Activated T-cell treated with anti-CD3 and anti-CD28 coated beads for 48 hours (primary cell): ENCODE measurements around the gene DNAJC12.
"Not testable (repeated sequence)": the region's sequence is repeated elsewhere in the genome, so short reads cannot be mapped to it uniquely, and the experiment has no call there.

Source experiments
- DNase-seq: peaks from one replicate; pipeline ENCODE4 v3.0.0-alpha.2; 2020; ENCODE audit warnings: low read depth

Gene DNAJC12

GRCh38 chr10:67790534-67791408 lies 47.2 kb downstream of the DNAJC12 start:
- DNase-seq = no peak

- DNase-seq = no peak
Observed at GRCh38 chr10:67789769-67790168, 48.2 kb downstream of the DNAJC12 start.

- DNase-seq = peak; percentile 73
Observed at GRCh38 chr10:67788028-67788886, 49.7 kb downstream of the DNAJC12 start.

- DNase-seq = no peak
Observed at GRCh38 chr10:67785098-67785497, 52.9 kb downstream of the DNAJC12 start.

GRCh38 chr10:67784474-67784873 lies 53.5 kb downstream of the DNAJC12 start:
- DNase-seq = no peak

GRCh38 chr10:67783606-67784294 lies 54.2 kb downstream of the DNAJC12 start:
- no peak for DNase-seq

- no peak for DNase-seq
Observed at GRCh38 chr10:67782530-67782929, 55.5 kb downstream of the DNAJC12 start.

- DNase-seq = no peak
Observed at GRCh38 chr10:67780759-67781538, 57.0 kb downstream of the DNAJC12 start.

GRCh38 chr10:67780204-67780621 lies 57.8 kb downstream of the DNAJC12 start:
- DNase-seq = not testable (repeated sequence)

GRCh38 chr10:67779465-67780203 lies 58.4 kb downstream of the DNAJC12 start:
- DNase-seq = peak; percentile 35

GRCh38 chr10:67776371-67776770 lies 61.6 kb downstream of the DNAJC12 start:
- DNase-seq = no peak

GRCh38 chr10:67775279-67775678 lies 62.7 kb downstream of the DNAJC12 start:
- DNase-seq = no peak

GRCh38 chr10:67772894-67773511 lies 65.0 kb downstream of the DNAJC12 start:
- DNase-seq = no peak

GRCh38 chr10:67772151-67772550 lies 65.8 kb downstream of the DNAJC12 start:
- DNase-seq = no peak

GRCh38 chr10:67771200-67771599 lies 66.8 kb downstream of the DNAJC12 start:
- DNase-seq = no peak

- DNase-seq = no peak
Observed at GRCh38 chr10:67770537-67770936, 67.5 kb downstream of the DNAJC12 start.

- no peak for DNase-seq
Observed at GRCh38 chr10:67767244-67767643, 70.7 kb downstream of the DNAJC12 start.

GRCh38 chr10:67764012-67764822 lies 73.8 kb downstream of the DNAJC12 start:
- peak; percentile 94 for DNase-seq

- peak; percentile 73 for DNase-seq
Observed at GRCh38 chr10:67763499-67764011, 74.4 kb downstream of the DNAJC12 start.
